Pancreas (tissue), 10 donors: Measurements from ENCODE around the gene GJD3. TPM values are rescaled to one million over a fixed set of nuclear protein-coding genes. Genes with fewer than 3 reads are reported as not detected.
"Not testable (repeated sequence)": the region's sequence is repeated elsewhere in the genome, so short reads cannot be mapped to it uniquely, and the experiment has no call there.

ENCODE experiments used
- ATAC-seq, 4 donors: fragments of 200-7000 bp; cut with Tn5 transposase; one replicate each; pipeline versions ENCODE4 v1.8.0 to v1.9.1; 2020; ENCODE audit warnings: mild to moderate bottlenecking in 4 of 4, moderate library complexity in 4 of 4
- DNase-seq, 6 donors: peaks; one replicate each; pipeline ENCODE4 v3.0.0-alpha.2; 2020
- FAIRE-seq: peaks from 2 replicates; lab custom pipeline; 2012; peaks lifted over from hg19 to GRCh38; lab: Jason Lieb, UNC
- H3K27ac ChIP-seq, 4 donors: fragments of 200-600 bp; sonication (generic); 1 replicate in 3 of 4; 2 replicates in 1 of 4; pipeline versions ENCODE4 v1.5.0 to v1.8.0; 2020
- H3K27me3 ChIP-seq, 4 donors: fragments of 200-600 bp; one replicate each; pipeline ENCODE4 v1.8.0; 2021
- H3K36me3 ChIP-seq, 3 donors: fragments of 200-600 bp; sonication (generic) in 1 of 3; one replicate each; pipeline versions ENCODE4 v1.5.0 to v1.8.0; 2020 to 2021
- H3K4me1 ChIP-seq, 3 donors: fragments of 200-600 bp; one replicate each; pipeline ENCODE4 v1.8.0; 2021
- H3K4me3 ChIP-seq, 4 donors: fragments of 200-600 bp; sonication (generic) in 2 of 4; one replicate each; pipeline versions ENCODE4 v1.5.0 to v1.8.0; 2020 to 2021
- H3K9me3 ChIP-seq, 4 donors: fragments of 200-600 bp; one replicate each; pipeline ENCODE4 v1.8.0; 2021
- WGBS, 2 donors: extraction: QIAGEN DNeasy Blood & Tissue Kit; methylation state at CpG; one replicate each; pipeline ENCODE4 v1.1.7; 2013; 5-methylcytosine and 5-hydroxymethylcytosine counted together
- intact Hi-C, 3 donors: fragments of 100-400 bp; cut with DNase I; formaldehyde crosslinking; loops; one replicate each; pipeline versions ENCODE4 v1.11.1 to v1.14.2; 2022
- polyA plus RNA-seq, 2 donors: library from polyadenylated mRNA; stranded (reverse); fragments of 200-250 nt; gene quantifications; one replicate each; pipeline ENCODE4 v1.2.3, GENCODE V29; 2013
- total RNA-seq, 6 donors: library from RNA; stranded (reverse); fragmentation: NEBNext Ultra II Directional in 4 of 6; extraction: Animal tissue kit (Norgen Biotek cat#: 25700) in 4 of 6; gene quantifications; one replicate each; pipeline versions ENCODE4 v1.2.1 to v1.2.4, GENCODE V29; 2021 to 2023
- TF ChIP-seq, protein P1 (sequence below), 4 donors: fragments of 200-600 bp; sonication (generic) in 3 of 4; IDR thresholded peaks; one replicate each; pipeline versions ENCODE4 v1.5.0 to v1.8.0; 2021; ENCODE audit warnings: antibody characterized with exemption in 4 of 4
- donor health status: healthy with polysubstance abuse.
- donor health status: DM: no; HTN: no; CAD: no; lungs with moderate emphysema.
- donor health status: DM: no; HTN: no; CAD: no.
- donor health status: control.
- donor health status: control.
- donor health status: Bipolar disorder and iron deficiency.
- donor health status: DM: yes; HTN: yes; CAD: no.
- donor health status: DM: no; HTN: no; CAD: no.
- donor health status: DM: no; HTN: no; CAD: no.
- donor health status: DM: yes; HTN: yes; CAD: no.

Gene GJD3
- total and polyA plus RNA-seq, 8 donors = 0.09 to 0.67 (median 0.32) TPM; not detected in 2

DNA sequence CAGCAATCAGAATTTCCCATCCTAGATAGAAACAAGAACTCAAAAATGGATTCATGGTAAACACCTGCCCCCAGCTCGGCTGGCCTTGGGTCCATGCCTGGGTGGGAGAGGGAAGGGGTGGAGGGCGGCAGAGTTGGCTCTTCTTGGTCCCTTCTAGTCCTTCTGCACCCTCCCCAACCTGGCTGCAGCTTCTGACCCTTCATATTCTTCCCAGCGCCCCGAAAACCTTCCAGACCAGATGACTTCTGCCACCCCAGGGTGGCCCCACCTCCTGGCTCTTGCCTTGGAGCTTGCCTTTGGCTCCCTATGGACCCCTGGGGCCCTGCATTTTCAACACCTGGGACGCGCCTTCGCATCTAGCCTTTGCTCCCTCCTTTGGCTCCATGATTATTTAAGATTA, 5.4 kb upstream of the GJD3 start:
- TF ChIP-seq, protein P1, sequence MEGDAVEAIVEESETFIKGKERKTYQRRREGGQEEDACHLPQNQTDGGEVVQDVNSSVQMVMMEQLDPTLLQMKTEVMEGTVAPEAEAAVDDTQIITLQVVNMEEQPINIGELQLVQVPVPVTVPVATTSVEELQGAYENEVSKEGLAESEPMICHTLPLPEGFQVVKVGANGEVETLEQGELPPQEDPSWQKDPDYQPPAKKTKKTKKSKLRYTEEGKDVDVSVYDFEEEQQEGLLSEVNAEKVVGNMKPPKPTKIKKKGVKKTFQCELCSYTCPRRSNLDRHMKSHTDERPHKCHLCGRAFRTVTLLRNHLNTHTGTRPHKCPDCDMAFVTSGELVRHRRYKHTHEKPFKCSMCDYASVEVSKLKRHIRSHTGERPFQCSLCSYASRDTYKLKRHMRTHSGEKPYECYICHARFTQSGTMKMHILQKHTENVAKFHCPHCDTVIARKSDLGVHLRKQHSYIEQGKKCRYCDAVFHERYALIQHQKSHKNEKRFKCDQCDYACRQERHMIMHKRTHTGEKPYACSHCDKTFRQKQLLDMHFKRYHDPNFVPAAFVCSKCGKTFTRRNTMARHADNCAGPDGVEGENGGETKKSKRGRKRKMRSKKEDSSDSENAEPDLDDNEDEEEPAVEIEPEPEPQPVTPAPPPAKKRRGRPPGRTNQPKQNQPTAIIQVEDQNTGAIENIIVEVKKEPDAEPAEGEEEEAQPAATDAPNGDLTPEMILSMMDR (IDR thresholded peaks at IDR 0.05) = no peak
- Histone ChIP-seq H3K27me3 (no peaks in the 10 kb centered on the region), H3K4me1 (no peaks in the 10 kb centered on the region), H3K27ac (no peak overlapping the region), H3K36me3 (no peaks in the 10 kb centered on the region), H3K4me3 (no peak overlapping the region), H3K9me3 (no peaks in the 10 kb centered on the region)
- FAIRE-seq = no peak
- intact Hi-C loops = loop anchor here in 2 of 3 donors (10.0 kb wide), 2 partner anchors 45 to 185 kb away; partner anchors contain the start of gene TOP2A (in 1 of the 2)
- no peak for ATAC-seq
- 80 to 83% methylated on average over 7 of the region's 7 CpGs for WGBS, 2 donors
- no peak for DNase-seq

DNA sequence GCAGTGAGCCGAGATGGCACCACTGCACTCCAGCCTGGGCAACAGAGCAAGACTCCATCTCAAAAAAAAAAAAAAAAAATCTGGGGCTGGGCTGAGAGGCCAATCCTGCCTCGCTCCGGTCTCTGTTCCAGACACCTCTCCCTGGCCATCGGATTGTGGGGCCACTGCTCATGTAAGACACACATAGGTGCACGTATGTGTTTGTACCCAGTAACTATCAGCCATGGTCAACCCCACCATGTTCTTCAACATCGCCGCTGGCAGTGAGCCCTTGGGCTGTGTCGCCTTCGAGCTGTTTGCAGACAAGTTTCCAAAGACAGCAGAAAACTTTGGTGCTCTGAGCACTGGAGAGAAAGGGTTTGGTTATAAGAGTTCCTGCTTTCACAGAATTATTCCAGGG, 3.2 kb upstream of the GJD3 start:
- intact Hi-C loops = loop anchor here in 2 of 3 donors (10.0 kb wide), 2 partner anchors 47 to 187 kb away; partner anchors contain the start of gene TOP2A (in 1 of the 2)
- not testable (repeated sequence) for H3K36me3 ChIP-seq, H3K4me1 ChIP-seq, H3K27ac ChIP-seq, DNase-seq, ATAC-seq, H3K9me3 ChIP-seq, FAIRE-seq, H3K4me3 ChIP-seq, H3K27me3 ChIP-seq
- 88 to 93% methylated on average over 9 of the region's 9 CpGs for WGBS, 2 donors

DNA sequence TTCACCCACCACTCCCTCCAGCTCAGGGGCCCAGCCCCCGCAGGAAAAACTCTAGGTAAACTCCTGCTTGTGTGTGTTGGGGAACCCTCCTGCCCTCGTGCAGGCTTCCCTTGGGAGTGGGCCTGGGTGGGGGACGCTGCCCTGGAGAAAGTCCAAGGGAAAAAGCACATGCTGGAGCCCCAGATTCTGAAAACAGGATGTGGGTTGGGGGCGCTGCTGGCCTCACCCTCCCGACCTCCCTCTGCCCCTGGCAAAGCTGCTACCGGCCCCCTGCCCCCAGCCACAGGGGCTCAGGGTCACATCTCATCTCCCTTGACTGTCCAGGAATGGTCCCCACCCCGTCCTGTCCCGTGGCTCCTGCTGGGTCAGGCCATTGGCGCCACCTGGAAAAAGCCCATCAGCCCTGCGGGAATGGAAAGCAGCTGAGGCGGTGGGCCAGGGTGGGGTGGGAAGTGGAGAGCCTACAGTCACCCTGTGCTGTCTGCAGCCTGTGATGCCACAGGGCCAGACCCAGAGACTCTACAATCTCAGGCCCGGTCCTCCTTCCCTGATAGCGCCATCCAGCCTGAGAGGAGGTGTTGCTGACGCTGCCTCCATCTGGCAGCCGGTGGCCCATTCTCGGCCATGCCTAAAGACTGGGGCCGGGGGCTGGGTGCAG, 2.5 kb upstream of the GJD3 start:
- H3K27me3 ChIP-seq = no peaks in the 10 kb centered on the region
- intact Hi-C loops = loop anchor here in 2 of 3 donors (10.0 kb wide), 2 partner anchors 48 to 188 kb away; partner anchors contain the start of gene TOP2A (in 1 of the 2)
- DNase-seq (no peak), ATAC-seq (no peak), FAIRE-seq (no peak)
- TF ChIP-seq, protein P1 (IDR thresholded peaks at IDR 0.05) = no peak
- no peaks in the 10 kb centered on the region for H3K36me3 ChIP-seq
- no peak overlapping the region for H3K27ac ChIP-seq
- H3K9me3 ChIP-seq = no peaks in the 10 kb centered on the region
- peaks cover 0 to 4% (median 0%) of the 10 kb centered on the region in 3 donors for H3K4me1 ChIP-seq
- WGBS, 2 donors = 74 to 79% methylated on average over 17 of the region's 17 CpGs
- no peak overlapping the region for H3K4me3 ChIP-seq

DNA sequence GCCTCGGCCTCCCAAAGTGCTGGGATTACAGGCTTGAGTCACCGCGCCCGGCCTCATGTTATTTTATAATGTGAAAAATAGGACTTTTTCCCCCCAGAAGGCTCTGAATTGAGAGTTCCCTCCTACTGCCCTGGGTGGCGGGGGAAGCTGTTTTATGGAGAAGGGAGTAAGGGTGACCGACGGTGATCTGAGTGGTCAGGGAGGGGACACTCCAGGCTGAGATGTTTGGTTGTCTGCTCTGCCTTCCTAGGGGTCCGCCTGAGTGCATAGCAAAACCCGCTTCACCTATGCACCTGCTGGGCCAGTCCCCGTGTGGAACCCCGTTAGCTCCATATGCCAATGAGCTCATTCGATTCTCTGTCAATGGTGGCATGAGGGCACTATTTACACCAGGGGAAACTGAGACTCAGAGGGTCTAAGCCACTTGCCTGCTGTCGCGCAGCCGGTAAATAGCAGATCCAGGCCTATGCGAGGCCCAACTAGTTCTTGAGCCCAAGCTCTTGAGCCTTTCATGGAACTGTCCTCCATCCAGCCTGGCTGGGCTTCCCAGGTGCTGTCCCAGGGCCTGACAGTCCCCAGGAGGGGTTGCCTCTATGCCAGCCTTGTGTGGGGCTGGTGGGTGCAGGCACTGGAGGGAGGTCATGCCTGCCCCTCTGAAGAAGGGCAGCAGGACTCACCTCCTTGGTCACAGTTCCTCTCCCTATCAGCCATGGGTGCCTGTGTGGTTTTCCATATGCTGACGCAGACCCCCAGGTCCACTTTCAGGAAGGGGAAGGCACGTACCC, 1.7 kb upstream of the GJD3 start:
- FAIRE-seq (no peak), DNase-seq (no peak), ATAC-seq (no peak)
- H3K9me3 ChIP-seq = no peaks in the 10 kb centered on the region
- no peaks in the 10 kb centered on the region for H3K27me3 ChIP-seq
- TF ChIP-seq, protein P1 (IDR thresholded peaks at IDR 0.05) = no peak
- no peaks in the 10 kb centered on the region for H3K36me3 ChIP-seq
- WGBS, 2 donors = 92 to 95% methylated on average over 18 of the region's 18 CpGs
- H3K4me1 ChIP-seq = peaks cover 0 to 4% (median 0%) of the 10 kb centered on the region in 3 donors
- no peak overlapping the region for H3K4me3 ChIP-seq
- no peak overlapping the region for H3K27ac ChIP-seq
- intact Hi-C loops = loop anchor here in 2 of 3 donors (10.0 kb wide), 2 partner anchors 49 to 189 kb away; partner anchors contain the start of gene TOP2A (in 1 of the 2)

DNA sequence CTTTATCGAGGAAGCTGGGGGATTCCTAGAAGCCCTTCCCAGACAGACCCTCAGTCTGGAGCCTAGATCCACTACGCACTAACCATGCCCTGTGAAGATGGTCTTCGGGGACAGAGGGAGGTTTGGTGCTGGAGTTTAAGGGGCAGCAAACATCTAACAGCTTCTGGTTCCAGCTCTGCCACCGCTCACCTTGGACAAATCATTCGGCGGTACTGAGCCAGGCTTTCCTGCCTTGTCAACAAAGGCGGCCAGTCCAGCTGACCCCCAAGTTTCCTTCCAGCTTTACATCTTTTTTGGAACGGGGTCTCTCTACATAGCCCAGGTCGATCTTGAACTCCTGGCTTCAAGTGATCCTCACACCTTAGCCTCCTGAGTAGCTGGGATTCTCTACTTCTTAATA, 369 bp upstream of the GJD3 start:
- Histone ChIP-seq H3K36me3 (no peaks in the 10 kb centered on the region), H3K9me3 (no peaks in the 10 kb centered on the region), H3K4me1 (peaks cover 0 to 4% (median 0%) of the 10 kb centered on the region in 3 donors), H3K27ac (no peak overlapping the region), H3K4me3 (no peak overlapping the region), H3K27me3 (no peaks in the 10 kb centered on the region)
- intact Hi-C loops = loop anchor here in 2 of 3 donors (10.0 kb wide), 2 partner anchors 50 to 190 kb away; partner anchors contain the start of gene TOP2A (in 1 of the 2)
- DNase-seq = no peak
- TF ChIP-seq, protein P1 (IDR thresholded peaks at IDR 0.05) = no peak
- ATAC-seq = no peak
- FAIRE-seq = no peak
- WGBS, 2 donors = 91 to 92% methylated on average over 9 of the region's 9 CpGs
